WTC11 (cell line): Measurements from ENCODE around the gene UNC50. TPM values are rescaled to one million over a fixed set of nuclear protein-coding genes. Genes with fewer than 3 reads are reported as not detected.

ENCODE experiments used
- ATAC-seq: fragments of 200-7000 bp; cut with Tn5 transposase; 2 replicates; pipeline ENCODE4 v1.10.0; 2021; ENCODE audit warnings: mild to moderate bottlenecking, moderate library complexity
- CTCF ChIA-PET: fragments of 300-600 bp; sonication (Branson Sonifier 250); formaldehyde crosslinking; loops from one replicate; lab custom pipeline; 2021; ENCODE audit warnings: antibody characterized with exemption; lab: Charles Lee
- POLR2A ChIA-PET: fragments of 350-600 bp; sonication (Branson Sonifier 250); formaldehyde crosslinking; loops from one replicate; lab custom pipeline; 2021; ENCODE audit warnings: antibody characterized with exemption; lab: Charles Lee
- DNase-seq: peaks from one replicate; pipeline ENCODE4 v3.0.0; 2021; ENCODE audit warnings: low spot score
- H3K27ac Mint-ChIP-seq: 2 replicates; pipeline ENCODE4 v1.8.0; 2021; ENCODE audit warnings: mixed read lengths
- H3K27me3 Mint-ChIP-seq: 2 replicates; pipeline ENCODE4 v1.8.0; 2021; ENCODE audit warnings: low read depth, mild to moderate bottlenecking, moderate library complexity, mixed read lengths
- H3K36me3 Mint-ChIP-seq: 2 replicates; pipeline ENCODE4 v1.8.0; 2021; ENCODE audit warnings: mixed read lengths
- H3K4me1 Mint-ChIP-seq: 2 replicates; pipeline ENCODE4 v1.8.0; 2022; ENCODE audit warnings: mixed read lengths
- H3K4me3 Mint-ChIP-seq: 2 replicates; pipeline ENCODE4 v1.8.0; 2021; ENCODE audit warnings: mild to moderate bottlenecking, moderate library complexity, mixed read lengths
- H3K9me3 Mint-ChIP-seq: 2 replicates; pipeline ENCODE4 v1.8.0; 2021; ENCODE audit warnings: mixed read lengths
- AFF4 ChIP-seq: sonication (generic); formaldehyde crosslinking; IDR thresholded peaks from 2 replicates; pipeline ENCODE4 v1.8.1; 2023; ENCODE audit warnings: mild to moderate bottlenecking, missing genetic modification reagents, borderline replicate concordance
- ATF6 ChIP-seq: sonication (generic); formaldehyde crosslinking; IDR thresholded peaks from 2 replicates; pipeline ENCODE4 v1.8.1; 2023; ENCODE audit warnings: mild to moderate bottlenecking, missing genetic modification reagents
- CDX4 ChIP-seq: fragments of 250-450 bp; sonication (Bioruptor Pico); IDR thresholded peaks from 2 replicates; pipeline ENCODE4 v1.9.0; 2021; ENCODE audit warnings: moderate library complexity, mild to moderate bottlenecking, inconsistent platforms, borderline replicate concordance
- JUN ChIP-seq: sonication (generic); formaldehyde crosslinking; IDR thresholded peaks from 2 replicates; pipeline ENCODE4 v1.8.0; 2023; ENCODE audit warnings: mild to moderate bottlenecking, missing genetic modification reagents
- MYBL2 ChIP-seq: sonication (generic); formaldehyde crosslinking; IDR thresholded peaks from 2 replicates; pipeline ENCODE4 v1.8.1; 2023; ENCODE audit warnings: mild to moderate bottlenecking, moderate library complexity, missing genetic modification reagents
- RORB ChIP-seq: fragments of 250-450 bp; sonication (Bioruptor Pico); IDR thresholded peaks from 2 replicates; pipeline ENCODE4 v1.9.0; 2021; ENCODE audit warnings: mild to moderate bottlenecking
- SMAD4 ChIP-seq: sonication (generic); formaldehyde crosslinking; IDR thresholded peaks from 2 replicates; pipeline ENCODE4 v1.8.0; 2022; ENCODE audit warnings: mild to moderate bottlenecking, missing genetic modification reagents
- SOX15 ChIP-seq: fragments of 250-450 bp; sonication (Bioruptor Pico); IDR thresholded peaks from 2 replicates; pipeline ENCODE4 v1.9.0; 2021; ENCODE audit warnings: mild to moderate bottlenecking
- ZNF263 ChIP-seq: sonication (generic); formaldehyde crosslinking; IDR thresholded peaks from 2 replicates; pipeline ENCODE4 v1.8.1; 2022; ENCODE audit warnings: low read depth, mild to moderate bottlenecking, moderate library complexity, missing genetic modification reagents
- total RNA-seq: library from RNA; stranded (reverse); gene quantifications from 3 replicates; pipeline ENCODE4 v1.2.3, GENCODE V29; 2021
- TF ChIP-seq, protein P1 (sequence below): fragments of 250-450 bp; sonication (Bioruptor Pico); IDR thresholded peaks from 2 replicates; pipeline ENCODE4 v1.9.0; 2021; ENCODE audit warnings: mild to moderate bottlenecking
- TF ChIP-seq, protein P2 (sequence below): sonication (generic); formaldehyde crosslinking; conservative IDR thresholded peaks from 2 replicates; pipeline ENCODE4 v1.8.1; 2022; ENCODE audit warnings: mild to moderate bottlenecking, missing genetic modification reagents
- TF ChIP-seq, protein P3 (sequence below): sonication (generic); formaldehyde crosslinking; IDR thresholded peaks from 2 replicates; pipeline ENCODE4 v1.8.1; 2022; ENCODE audit warnings: mild to moderate bottlenecking, missing genetic modification reagents, moderate library complexity, borderline replicate concordance
- TF ChIP-seq, protein P4 (sequence below): sonication (generic); formaldehyde crosslinking; IDR thresholded peaks from 2 replicates; pipeline ENCODE4 v1.8.0; 2022; ENCODE audit warnings: mild to moderate bottlenecking, missing genetic modification reagents

UNC50 gene
- total RNA-seq, 1 experiment from 2014 or later = 26.7 TPM

- TF ChIP-seq, protein P1, sequence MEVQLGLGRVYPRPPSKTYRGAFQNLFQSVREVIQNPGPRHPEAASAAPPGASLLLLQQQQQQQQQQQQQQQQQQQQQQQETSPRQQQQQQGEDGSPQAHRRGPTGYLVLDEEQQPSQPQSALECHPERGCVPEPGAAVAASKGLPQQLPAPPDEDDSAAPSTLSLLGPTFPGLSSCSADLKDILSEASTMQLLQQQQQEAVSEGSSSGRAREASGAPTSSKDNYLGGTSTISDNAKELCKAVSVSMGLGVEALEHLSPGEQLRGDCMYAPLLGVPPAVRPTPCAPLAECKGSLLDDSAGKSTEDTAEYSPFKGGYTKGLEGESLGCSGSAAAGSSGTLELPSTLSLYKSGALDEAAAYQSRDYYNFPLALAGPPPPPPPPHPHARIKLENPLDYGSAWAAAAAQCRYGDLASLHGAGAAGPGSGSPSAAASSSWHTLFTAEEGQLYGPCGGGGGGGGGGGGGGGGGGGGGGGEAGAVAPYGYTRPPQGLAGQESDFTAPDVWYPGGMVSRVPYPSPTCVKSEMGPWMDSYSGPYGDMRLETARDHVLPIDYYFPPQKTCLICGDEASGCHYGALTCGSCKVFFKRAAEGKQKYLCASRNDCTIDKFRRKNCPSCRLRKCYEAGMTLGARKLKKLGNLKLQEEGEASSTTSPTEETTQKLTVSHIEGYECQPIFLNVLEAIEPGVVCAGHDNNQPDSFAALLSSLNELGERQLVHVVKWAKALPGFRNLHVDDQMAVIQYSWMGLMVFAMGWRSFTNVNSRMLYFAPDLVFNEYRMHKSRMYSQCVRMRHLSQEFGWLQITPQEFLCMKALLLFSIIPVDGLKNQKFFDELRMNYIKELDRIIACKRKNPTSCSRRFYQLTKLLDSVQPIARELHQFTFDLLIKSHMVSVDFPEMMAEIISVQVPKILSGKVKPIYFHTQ (CRISPR knock-in tag) = no peak
- TF ChIP-seq JUN (CRISPR knock-in tag) (no peak), ATF6 (CRISPR knock-in tag) (no peak), SOX15 (CRISPR knock-in tag) (no peak), AFF4 (CRISPR knock-in tag) (no peak), MYBL2 (CRISPR knock-in tag) (no peak), ZNF263 (CRISPR knock-in tag) (no peak), SMAD4 (no peak), CDX4 (CRISPR knock-in tag) (no peak), RORB (CRISPR knock-in tag) (no peak)
- TF ChIP-seq, protein P2, sequence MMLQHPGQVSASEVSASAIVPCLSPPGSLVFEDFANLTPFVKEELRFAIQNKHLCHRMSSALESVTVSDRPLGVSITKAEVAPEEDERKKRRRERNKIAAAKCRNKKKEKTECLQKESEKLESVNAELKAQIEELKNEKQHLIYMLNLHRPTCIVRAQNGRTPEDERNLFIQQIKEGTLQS = no peak
- TF ChIP-seq, protein P3, sequence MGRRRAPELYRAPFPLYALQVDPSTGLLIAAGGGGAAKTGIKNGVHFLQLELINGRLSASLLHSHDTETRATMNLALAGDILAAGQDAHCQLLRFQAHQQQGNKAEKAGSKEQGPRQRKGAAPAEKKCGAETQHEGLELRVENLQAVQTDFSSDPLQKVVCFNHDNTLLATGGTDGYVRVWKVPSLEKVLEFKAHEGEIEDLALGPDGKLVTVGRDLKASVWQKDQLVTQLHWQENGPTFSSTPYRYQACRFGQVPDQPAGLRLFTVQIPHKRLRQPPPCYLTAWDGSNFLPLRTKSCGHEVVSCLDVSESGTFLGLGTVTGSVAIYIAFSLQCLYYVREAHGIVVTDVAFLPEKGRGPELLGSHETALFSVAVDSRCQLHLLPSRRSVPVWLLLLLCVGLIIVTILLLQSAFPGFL (CRISPR knock-in tag) = no peak
- TF ChIP-seq, protein P4, sequence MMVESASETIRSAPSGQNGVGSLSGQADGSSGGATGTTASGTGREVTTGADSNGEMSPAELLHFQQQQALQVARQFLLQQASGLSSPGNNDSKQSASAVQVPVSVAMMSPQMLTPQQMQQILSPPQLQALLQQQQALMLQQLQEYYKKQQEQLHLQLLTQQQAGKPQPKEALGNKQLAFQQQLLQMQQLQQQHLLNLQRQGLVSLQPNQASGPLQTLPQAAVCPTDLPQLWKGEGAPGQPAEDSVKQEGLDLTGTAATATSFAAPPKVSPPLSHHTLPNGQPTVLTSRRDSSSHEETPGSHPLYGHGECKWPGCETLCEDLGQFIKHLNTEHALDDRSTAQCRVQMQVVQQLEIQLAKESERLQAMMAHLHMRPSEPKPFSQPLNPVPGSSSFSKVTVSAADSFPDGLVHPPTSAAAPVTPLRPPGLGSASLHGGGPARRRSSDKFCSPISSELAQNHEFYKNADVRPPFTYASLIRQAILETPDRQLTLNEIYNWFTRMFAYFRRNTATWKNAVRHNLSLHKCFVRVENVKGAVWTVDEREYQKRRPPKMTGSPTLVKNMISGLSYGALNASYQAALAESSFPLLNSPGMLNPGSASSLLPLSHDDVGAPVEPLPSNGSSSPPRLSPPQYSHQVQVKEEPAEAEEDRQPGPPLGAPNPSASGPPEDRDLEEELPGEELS (CRISPR knock-in tag) = no peak
- no peak overlapping the region for H3K4me3 Mint-ChIP-seq
- CTCF ChIA-PET = interaction anchor here (1.6 kb wide), 1 partner anchor 36 kb away, joined by 4 read pairs; no protein-coding TSS in a partner anchor
- ATAC-seq = no peak
- H3K27ac Mint-ChIP-seq = no peak overlapping the region
- no peak for DNase-seq
- H3K27me3 Mint-ChIP-seq = no peaks in the 10 kb centered on the region
- POLR2A ChIA-PET = no interaction called here
- H3K36me3 Mint-ChIP-seq = peaks cover 16% of the 10 kb centered on the region
- no peaks in the 10 kb centered on the region for H3K9me3 Mint-ChIP-seq
- peaks cover 20% of the 10 kb centered on the region for H3K4me1 Mint-ChIP-seq
Measured at GRCh38 chr2:98605076-98605475, 3.3 kb upstream of the UNC50 start.
